GM04504 (cell line): ENCODE results near the gene ARHGDIB.

Source experiments
- DNase-seq: peaks from one replicate; pipeline ENCODE4 v3.0.0-alpha.2; 2012; ENCODE audit warnings: low read depth

Gene ARHGDIB

DNA sequence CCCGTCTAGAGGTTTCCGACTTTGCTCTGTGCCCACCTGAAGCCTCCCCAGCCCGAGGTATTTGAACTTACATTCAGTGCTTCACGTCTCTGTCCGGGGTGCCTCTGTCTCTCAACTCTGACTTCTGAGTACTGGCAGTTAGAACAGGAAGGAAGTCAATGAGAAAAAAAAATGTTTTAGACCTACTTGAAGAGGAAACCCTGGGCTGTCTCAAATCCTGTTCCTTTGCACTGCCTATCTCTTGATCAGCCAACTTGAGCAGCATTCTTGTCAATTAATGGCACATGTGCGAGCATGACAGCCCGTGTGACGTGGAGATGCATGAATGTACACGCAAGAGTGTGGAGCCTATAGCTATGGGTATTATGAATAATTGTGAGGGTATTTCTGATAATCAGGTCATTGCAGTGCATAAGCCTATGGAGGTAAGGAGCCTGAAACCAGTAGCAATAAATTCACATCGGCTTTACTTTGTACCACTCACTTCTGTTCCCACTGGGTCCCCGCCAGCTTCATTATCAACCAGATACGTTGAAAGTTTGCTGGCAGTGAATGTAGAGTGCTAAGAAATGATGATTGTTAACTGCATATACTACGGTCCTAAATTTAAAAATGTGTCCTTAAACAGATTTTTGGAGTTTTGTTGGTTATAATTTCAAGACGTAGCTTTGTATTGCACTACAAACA, at the start of gene ARHGDIB:
TSS of gene ARHGDIB (minus strand) at position 136 of the 687 bp plus-strand sequence. CDS start 10,889 bp downstream, outside the sequence.
- DNase-seq = no peak

DNA sequence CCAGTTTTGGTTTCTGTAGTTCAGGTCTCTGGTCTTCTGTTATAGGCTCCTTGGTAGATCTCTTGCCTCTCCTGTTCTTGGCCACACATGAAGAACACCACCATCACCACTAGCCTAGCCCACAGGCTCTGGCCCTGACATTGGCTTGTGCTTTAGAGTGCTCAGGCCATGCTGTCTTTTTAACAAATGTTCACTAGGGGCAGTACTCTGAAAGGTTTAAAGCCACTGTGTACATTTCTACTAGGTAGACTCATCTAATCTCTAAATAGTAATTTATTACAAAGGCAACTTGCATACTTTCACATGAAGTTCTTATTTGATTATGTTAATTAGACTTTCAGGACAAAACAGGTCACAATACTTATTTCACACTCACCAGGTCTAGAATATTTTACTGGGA, 49.8 kb upstream of the ARHGDIB start:
- DNase-seq = no peak

DNA sequence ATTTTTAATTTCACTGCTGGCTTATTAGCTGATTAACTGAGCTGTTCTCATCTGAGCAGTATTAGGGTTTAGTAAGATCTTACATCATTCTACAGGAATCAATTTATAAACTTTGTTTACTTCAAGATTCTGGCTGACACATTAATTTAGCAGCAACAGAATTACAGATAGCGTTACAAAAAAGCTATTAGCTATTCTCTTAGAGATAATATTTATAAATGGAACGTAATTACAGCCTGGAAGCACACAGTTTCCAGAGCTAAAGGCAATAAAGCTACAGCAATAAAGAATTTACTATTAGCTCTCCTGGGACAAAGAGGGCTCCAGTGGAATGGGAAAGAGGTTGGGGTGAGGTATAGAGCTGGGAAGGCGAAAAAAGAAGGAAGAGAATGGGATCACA, 46.1 kb upstream of the ARHGDIB start:
- DNase-seq = no peak

DNA sequence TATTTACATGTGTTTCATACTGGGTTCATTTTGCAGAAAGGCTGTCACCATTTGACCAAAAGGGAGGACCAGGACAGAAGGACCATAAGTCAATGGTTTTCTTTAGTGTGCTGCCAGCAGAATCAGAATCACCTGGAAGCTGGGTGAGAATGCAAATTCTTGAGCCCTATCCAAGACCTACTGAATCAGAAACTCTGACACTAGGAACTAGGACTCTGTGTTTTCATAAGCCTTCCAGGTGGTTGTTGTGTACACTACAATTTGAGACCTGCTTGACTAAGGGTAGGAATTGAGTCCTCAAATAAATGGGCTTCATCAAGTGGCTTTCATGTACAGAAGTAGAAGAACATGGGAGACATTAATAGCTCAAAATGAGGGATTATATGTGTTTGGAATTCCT, 43.7 kb upstream of the ARHGDIB start:
- no peak for DNase-seq

DNA sequence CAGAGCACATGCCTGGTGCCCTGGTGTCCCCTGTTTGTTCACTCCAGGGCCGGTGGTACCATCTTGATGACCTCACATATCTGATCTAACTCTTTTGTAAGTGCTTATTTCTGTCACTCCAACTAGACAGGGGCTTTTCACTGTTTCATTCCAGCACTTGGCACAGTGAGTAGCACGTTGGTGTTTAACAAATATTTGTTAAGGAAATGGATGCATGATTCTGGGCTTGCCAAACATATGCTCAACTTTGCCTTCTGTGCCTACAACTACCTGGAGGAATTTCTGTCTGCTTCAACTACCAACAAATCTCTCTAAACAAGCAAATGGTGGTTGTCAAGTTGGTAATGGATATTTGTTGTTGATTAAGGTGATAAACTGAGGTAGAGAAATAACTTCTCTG, 43.0 kb upstream of the ARHGDIB start:
- no peak for DNase-seq

DNA sequence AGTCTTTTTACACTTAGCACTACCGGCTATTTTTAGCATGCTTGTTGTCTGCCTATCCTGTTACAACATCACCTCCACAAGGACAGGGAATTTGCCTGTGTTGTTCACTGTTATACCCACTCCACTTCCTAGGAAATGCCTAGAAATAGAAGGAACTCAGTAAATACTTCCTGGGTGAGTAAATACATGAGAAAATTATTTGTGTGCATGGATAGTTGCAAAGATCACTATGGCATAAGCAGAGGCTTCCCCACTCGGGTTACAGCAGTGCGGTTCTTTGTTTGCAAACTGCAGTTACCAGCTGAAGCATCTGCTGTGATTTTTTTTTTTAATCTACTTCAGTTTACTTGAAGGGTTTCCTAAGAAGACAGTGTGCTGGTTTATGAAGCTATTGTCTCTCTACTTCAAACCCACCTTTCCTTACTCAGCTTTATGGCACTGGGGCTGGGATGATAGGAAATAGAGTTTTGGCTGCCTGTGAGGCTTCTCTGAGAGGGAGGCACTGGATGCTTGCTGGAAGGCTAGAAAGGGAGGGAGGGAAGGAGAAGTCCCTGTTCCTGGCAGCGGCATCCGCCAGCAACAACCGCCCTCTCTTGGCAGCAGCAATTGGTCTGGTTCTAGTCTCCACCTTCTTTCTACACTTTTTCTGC, 40.5 kb upstream of the ARHGDIB start:
- DNase-seq = no peak

DNA sequence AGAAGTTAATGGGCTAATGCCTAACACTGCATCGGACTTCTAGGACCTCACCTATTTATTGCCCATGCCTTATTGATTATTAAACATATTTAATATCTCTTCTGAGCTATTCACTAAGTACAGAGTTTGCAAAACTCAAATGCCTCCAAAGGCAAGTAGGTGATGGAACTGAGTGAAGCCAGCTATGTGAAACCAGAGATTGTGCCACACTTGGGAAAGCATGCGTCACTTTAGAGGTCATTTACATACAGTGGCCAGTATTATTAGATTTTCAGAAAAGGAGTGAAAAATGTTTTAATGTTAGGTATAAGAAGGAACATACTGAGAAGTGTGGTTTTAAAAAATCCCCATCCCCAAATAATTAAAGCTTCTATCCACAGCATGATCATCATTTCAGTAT, 39.2 kb upstream of the ARHGDIB start:
- no peak for DNase-seq

DNA sequence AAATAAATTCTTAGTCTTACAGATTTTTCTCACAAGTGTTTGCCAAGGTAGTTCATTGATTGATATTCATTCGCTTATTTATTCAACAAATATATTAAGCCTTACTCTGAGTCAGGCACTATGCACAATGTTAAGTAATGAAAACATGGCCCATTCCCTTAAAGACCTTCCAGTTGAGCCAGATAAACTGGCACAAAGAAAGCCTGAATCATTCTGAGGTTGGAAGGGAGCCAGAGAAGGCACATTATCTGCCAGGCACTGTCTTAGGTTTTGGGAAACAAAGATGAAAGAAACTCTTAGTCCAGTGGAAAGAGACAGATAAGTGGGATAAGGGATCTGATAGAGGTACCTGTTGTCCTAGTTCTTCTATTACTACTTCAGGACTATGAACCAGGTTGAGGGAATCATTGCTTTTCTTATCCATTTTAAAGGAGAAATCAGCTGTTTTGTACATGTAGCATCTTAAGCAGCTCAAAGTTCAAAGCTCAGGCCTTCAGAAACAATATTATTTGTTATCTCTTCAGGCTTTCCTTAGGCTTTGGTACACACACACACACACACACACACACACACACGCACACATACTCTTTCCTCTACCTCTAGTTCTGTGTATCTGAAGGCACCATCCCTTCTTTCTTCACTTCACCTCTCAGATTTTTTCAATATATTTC, 38.4 kb upstream of the ARHGDIB start:
- DNase-seq = no peak

DNA sequence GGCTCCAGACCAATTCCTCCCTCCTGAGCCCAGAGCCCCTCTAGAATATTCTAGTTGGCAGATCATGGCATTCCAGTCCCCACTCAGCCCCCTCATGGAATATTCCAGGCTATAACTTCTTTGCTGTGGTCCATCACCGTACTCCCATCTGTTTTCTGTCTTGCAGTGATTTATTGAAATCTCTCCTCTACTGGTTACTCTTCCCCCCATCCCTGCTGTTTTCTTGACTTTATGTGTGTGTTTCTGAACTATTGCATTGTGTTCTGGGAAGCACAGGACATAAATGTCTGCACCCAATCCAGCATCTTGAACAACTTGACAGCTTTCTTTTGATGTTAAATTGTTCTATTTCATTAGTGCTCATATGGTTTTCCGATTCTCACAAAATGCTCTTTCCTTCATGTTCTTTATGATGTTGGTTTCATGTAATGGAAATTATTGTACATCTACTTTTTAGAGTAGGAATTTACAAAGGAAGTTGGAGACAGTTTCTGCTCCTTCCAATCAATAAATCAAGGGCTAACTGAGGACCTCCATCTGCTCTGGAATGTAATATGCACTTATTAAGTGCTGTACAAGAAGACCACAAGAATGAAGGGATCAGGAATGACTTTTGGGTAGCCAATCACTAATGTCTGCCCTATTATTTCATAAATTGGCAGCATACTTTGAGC, 37.8 kb upstream of the ARHGDIB start:
- no peak for DNase-seq

DNA sequence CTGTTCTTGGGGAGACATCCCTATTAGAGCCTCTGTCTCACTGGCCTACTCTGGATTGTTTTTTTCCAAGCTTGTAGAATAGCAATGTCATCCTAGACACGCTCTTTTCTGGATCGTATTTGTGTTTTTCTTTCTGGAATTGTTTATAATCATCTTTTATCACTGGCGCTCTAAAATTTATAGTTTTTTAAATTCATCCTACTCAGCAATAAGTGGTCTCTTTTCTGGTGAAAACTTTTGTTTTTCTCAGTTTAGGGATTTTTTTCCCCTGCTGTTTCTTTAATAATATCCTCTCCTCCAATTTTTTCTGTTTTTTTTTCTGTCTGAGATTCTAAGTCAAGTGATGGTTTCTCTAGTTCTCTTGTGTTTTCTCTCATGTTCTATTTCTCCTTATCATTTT, 36.6 kb upstream of the ARHGDIB start:
- DNase-seq = no peak

DNA sequence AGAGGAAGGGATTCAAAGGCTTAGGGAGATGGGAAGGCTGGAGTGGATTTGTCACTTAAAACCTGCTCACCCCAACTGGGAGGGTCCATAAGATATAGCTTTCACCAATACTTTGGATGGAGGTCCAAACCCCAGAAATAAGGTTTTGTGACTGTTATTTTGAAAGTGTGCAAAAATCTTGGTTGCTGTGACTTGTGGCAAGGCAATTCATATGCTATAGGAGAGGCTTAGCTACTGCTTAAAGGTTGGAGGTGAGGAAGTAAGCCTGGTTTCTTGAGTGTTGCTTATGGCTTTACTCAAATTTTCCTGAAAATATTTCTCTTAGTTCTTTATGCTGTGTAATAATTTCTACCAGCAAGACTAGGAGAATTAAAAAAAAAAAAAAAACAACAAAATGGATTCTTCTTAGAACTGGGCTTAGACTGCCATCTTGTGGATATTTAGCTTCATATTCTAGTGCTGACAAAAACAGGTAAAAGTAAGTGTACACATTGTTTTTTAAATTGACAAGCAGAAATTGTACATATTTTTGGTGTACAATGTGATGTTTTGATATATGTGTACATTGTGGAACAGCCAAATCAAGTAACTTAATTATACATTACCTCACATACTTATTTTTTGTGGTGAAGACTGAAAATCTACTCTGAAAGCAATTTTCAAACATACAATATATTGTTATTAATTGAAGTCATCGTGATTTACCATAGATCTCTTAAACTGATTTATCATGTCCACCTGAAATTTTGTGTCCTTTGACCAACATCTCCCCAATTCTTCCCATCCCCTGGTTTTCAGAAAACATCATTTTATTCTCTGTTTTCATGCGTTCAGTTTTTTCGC, 34.4 kb upstream of the ARHGDIB start:
- peak; percentile 26 for DNase-seq

DNA sequence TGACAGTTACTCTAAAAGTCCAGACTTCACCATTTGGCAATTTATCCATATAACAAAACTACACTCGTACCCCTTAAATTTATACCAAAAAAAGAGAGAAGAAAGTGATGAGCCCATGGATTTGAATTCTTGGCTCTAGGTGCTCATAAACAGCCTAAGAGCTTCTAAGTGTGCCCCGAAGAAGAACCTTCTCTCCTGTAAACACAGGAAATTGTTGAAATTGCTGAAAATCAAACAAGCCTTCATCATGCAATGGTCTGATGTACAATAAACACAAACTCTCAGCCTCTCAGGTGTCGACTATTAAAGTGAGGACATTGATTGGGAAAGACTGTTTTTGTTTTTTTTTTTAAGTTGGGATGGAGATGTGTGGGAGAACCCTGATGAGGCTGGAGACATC, 33.2 kb upstream of the ARHGDIB start:
- DNase-seq = no peak

DNA sequence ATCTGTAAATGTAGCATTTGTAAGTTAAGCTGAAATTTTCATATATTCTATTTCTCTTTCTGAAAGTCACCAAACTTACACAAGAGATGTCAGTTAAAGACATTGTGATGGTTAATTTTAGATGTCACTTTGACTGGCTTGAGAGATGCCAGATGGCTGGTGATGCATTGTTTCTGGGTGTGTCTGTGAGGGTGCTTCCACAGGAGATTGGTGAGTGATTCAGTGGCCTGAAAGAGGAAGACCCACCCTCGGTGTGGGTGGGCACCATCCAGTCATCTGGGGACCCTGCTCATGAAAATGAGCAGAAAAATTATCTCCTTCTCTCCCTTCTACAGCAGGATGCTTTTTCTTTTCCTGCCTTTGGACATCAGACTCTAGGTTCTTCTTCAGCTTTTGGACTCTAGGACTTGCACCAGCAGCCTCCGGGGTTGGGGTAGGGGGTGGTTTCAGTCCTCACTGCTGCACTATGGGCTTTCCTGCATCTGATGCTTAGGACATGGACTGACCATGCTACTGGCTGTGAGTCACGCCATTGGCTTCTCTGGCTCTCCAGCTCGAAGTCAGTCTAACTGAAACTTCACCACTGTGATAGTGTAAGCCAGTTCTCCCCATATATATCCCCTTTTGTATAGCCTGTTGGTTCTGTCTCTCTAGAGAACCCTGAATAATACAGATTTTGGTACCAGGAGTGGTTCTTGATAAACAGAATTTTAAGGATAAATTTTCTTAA, 32.3 kb upstream of the ARHGDIB start:
- no peak for DNase-seq

DNA sequence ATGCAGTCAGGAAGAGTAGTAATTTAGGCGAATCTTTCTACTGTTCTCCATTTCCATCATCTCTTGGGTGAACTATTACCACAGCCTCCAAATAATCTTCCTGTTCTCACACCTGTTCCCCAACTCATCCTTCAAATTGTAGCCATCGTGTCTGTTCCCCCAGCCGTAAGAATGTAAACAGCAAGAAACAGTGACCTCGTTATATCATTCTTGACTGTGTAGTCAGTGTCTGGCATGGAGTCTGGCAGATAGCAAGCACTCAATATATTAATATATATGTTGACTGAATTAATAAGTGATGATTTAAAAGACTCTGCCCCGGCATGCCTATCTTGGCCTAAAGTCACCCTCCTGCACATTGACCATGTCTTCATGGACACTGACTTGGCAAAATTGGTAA, 31.7 kb upstream of the ARHGDIB start:
- no peak for DNase-seq

DNA sequence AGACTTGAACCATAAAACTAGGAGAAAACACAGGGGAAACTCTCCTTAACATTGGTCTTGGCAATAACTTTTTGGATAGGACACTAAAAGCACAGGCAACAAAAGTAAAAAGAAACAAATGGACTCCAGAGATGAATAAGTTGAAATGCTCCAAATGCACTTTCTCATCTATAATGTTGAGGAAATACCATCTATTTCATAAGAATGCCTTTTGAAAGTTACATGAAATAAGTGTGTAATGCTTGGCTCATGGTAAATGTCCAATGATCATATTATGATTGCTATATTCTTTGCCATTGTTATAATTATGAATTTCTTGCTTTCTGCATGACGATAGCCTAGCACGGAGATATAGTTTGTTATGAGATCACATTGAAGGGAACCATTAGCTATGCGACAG, 31.3 kb upstream of the ARHGDIB start:
- no peak for DNase-seq

DNA sequence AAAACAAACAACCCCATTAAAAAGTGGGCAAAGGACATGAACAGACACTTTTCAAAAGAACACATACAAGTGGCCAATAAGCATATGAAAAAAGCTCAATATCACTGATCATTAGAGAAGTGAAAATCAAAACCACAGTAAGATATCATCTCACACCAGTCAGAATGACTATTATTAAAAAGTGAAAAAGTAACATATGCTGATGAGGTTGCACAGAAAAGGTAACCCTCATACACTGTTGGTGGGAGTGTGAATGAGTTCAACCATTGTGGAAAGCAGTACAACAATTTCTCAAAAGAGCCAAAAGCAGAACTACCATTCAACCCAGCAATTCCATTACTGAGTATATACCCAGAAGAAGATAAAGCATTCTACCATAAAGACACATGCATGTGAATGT, 29.7 kb upstream of the ARHGDIB start:
- DNase-seq = no peak

DNA sequence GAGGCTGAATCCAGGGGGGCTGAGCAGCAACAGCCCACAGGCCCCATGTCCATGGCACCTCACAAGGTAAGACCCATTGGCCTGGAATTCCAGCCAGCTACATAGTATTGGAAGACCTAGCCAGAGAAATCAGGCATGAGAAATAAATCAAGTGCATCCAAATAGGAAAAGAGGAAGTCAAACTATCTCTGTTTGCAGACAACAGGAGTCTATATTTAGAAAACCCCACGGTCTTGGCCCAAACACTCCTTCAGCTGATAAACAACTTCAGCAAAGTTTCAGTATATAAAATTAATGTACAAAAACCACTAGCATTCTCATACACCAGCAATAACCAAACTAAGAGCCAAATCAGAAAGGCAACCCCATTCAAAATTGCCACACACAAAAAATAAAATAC, 28.4 kb upstream of the ARHGDIB start:
- no peak for DNase-seq

DNA sequence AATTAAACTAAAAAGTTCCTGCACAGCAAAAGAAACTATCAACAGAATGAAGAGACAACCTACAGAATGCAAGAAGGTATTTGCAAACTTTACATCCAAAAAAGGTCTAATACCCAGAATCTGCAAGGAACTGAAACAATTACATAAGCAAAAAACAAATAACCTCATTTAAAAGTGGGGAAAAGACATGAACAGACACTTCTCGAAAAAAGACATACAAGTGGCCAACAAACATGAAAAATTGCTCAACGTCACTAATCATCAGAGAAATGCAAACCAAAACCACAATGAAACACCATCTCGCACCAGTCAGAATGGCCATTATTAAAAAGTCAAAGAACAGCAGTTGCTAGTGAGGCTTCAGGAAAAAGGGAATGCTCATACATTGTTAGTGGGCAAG, 26.6 kb upstream of the ARHGDIB start:
- no peak for DNase-seq

DNA sequence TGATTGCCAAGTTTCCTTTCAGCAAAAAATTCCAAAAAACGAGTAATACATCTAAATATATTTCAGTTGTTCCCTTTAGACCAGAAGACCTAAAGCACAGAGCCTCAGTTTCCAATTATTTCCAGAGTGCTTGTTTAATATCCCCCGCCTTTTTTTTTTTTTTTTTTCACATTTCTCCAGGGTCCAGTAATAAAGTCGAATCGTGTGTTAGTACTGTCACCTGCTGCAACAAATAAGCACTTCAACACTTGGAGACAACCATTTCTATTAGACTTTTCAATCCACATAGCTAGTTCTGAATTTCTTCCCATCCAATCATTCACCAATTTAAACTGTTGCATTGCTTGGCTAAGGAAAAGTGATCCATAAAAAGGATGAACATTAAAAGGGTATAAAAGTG, 25.0 kb upstream of the ARHGDIB start:
- DNase-seq = no peak

DNA sequence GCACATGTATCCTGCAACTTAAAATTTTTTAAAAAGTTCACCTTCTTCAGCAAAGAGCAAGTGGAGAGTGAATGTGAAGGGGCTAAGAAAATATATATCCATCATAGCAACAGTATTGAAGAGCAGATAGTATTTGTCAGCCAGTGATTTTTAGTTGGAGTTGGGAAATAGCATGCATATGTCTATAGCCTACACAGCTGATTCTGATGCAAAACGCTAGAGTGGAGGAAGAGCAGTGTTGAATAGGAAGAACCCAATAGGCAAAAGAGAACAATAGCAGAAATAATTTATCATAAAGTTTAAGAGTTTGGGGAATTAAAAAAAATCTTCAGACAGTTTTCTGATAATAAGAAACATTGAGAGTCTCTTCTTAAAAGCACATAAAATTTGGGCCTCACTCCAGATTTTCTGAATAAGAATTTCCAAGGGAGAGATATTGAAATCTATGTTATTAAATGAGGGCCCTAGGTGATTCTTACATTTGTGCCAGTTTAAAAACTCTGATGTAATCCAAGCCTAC, 23.4 kb upstream of the ARHGDIB start:
- DNase-seq = no peak

DNA sequence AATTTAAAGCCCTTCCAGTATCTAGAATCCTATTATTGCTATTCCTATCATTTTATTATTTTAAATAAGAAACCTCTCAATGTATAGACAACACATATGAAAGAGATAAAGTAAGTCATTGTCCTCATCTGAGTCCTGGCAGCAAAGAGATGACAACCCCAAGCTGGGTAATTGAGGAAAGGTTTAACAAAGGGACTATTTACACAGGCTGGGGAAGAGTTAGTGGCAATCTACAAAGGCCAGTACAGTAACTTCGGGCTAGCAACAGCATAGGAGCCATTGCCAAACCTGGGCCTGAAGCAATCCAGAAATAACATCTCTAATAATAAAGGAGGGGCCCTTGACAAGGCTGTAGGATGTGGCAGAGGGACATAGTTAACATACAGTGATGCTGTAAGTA, 22.6 kb upstream of the ARHGDIB start:
- DNase-seq = no peak
